ENCODE results near the gene EPB41L4B.
"Not testable (repeated sequence)": the region's sequence is repeated elsewhere in the genome, so short reads cannot be mapped to it uniquely, and the experiment has no call there.

EPB41L4B gene

DNA sequence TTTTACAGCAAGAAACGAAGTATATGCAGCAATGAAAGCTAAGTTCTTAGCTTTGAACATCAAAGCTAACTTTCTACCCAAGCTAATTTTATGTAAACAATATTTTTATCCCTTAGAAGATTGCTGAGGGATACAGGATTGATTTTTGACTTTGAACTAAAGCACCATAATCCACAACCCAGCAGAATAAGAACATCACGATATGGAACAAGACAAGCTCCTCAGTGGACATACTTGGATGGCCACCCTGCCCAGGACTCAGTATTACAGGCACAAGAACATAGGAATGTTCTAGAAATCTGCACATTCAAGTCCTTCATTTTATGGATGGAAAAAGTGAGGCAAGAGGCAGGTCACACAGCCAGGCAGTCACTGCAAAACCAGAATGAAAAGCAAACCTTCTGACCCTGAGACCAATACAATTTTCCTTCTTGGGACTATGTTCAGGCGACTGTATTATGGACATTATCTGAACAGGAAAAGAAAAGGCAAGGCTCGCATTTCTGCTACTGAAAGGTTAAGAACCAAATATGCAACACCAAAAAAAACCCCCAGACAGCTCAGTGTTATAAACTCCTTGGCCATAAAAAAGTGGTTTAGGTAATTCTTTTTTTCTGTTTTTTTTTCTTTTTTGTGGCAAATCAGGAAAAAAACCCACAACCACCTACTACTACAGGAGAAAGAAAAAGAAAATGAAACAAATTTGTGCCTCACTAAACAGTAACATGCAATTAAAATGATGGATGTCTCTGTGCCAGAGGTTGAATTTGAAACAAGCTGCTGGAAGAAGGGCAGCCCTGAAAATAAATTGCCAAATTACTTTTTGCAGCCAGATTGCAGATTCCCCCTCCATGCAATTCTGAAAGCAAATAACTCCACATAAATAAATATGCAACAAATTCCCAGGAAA is 25.4 kb downstream of the EPB41L4B start:
- DNase-seq, result no peak

DNA sequence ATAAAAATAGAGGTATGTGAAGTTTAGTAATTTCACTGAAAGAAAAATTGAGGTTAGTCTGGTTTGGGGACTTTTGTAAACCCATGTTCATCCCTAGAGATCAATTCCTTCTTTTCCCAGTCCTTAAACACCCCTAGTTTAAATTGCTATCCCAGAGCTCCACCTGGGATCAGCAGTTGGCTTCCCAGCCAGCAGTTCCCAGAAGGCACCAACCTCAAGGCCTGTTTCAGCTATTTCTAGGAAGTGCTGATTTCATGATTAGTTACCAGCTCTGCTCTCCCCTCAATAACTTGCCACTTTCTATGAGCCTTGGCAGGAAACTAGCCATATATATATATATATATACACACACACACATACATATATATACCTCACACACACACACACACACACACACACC is 30.5 kb downstream of the EPB41L4B start:
- no peak for DNase-seq

DNA sequence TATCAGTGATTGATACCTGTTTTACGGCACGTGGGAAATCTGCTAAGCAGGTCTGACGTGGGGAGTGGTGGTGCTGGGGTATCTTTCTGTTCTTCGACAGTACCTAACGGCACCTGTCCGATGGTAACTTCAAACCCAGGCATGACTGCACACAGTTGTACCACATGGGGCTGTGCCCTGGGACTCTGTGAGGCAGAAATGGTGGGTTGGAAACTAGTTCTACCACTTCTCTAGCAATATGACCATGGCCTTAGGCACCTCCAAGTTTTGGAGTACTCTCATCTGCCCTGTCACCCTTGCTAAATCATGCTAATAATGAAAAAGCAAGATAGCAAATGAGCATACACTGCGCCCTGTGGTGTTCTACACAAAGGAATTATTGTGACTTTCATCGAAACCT is 30.9 kb downstream of the EPB41L4B start:
- no peak for DNase-seq

DNA sequence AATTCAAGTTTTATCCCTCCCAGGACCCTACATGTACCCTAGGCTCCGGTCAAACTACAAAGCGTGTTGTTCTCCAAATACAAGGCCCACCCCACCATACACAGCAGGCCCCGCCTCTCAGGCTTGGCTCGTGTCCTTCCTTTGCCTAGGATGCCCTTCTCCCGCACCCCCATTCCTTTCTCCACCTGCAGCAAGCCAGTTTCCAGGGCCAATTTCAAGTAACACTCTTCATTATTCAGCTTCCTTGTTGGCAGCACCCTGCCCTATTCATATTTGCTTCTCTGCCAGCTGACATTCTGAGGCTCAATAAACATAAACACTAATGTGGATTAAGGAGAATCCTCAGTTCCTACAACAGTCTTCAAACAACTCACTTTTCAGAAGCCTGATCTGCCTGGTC is 31.7 kb downstream of the EPB41L4B start:
- DNase-seq, result no peak

DNA sequence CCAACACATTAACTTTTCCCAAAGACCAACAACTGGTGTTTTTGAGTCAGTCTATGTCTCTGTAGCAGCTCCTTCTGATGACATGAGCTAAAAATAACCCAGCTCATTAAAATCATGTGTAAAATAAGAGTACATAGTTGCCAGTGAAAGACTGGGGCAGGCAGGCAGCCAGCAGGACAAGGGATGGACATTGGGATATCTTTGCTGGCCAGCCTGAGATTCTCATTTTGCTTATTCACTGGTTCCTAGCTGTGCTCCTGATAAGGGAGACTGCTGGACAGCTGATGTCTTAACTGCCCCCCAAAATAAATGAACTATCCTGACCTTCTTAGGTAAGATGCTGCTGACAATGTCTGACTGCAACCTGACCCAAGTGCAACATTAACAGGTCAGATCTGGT is 33.9 kb downstream of the EPB41L4B start:
- DNase-seq, result no peak

DNA sequence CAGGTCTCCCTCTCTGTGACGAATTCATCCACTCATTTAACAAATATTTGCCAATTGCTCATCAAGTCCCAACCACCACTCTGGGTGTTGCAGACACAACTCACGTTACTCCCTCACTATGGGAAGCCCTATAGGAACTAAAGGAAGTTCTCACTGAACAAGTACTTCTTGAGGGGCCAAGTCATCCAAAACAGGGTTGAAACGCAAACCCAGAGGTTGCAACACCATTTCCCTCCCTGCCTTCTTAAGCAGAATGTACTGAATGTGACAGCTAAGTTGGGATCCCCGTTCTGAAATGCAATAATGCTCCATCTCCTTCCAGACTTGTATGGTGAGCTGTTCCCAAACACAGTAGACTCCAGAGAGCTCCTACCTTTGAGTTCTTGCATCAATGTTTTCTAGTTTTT is 34.3 kb downstream of the EPB41L4B start:
- DNase-seq, result no peak

DNA sequence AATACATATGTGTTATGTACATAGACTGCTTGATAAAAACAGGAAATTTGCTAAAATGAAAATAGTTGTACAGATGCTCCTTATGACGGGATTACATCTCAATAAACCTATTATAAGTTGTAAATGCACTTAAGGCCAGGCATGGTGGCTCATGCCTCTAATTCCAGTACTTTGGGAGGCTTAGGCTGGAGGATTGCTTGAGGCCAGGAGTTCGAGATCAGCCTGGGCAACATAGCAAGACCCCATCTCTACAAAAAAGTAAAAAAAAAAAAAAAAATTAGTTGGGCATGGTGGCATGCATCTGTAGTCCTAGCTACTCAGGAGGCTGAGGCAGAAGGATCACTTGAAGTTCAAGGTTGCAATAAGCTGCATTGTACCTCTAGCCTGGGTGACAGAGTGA is 37.2 kb downstream of the EPB41L4B start:
- DNase-seq, result not testable (repeated sequence)

DNA sequence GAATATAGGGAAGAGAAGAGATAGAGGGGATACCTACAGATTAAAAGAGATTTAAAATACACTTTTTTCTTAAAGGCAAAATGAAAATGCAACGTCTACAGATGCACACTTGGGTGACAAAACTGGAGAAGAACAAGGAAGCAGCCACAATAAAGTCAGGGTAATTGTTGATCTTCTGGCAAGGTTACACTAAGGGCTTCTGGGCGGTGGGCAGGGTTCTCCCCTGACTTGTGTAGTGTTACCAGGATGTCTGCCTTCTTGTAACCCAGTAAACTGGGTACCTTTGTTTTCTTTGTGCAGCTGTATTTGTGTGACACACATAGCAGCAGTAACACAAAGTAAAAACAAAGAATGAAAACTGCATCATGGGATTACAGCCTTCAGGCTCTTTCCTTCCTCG is 37.8 kb downstream of the EPB41L4B start:
- no peak for DNase-seq

DNA sequence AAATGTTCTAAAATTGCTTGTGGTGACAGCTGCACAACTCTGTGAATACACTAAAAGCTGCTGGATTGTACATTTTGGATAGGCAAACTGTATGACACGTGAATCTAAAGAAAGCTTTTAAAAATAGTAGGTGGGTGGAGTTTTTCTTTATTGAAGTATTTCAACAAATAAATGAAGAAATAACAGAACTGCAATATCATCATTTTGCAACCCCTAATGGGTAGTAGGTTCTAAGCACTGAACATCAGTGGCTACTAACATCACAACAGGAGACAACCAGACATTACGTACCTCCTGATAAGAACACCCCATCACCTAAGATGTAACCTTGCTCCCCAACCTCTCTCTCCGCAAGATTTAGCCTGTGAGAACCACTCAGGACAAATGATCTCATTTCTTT is 38.6 kb downstream of the EPB41L4B start:
- no peak for DNase-seq

DNA sequence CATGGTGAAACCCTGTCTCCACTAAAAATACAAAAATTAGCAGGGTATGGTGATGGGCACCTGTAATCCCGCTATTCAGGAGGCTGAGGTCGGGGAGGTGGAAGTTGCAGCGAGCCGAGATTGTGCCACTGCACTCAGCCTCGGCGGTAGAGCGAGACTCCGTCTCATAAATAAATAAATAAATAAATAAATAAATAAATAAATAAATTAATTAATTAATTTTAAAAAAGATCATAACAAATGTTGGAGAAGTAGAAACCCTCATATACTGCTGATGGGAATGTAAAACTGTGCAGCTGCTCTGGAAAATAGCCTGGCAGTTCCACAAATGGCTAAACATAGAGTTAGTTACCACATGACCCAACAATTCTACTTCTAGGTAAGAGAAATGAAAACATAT is 39.3 kb downstream of the EPB41L4B start:
- DNase-seq, result no peak

DNA sequence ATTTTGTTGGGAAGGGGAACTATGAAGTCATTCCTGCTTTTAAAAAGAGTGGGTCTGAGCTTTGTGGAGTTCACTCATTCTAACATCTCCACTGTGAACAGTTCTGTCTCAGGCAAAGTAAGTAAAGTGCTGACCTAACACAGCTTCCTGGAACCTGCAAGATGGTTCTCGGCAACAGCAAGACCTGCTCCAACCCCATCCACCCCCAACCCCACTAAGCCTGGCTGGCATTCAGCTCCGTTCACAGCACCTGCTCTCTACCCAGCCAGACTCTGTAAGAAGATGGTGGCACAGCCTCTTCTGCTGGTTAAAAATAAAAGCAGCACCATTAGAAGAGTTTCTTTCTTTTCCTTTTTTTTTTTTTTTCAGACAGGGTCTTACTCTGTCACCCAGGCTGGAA is 42.0 kb downstream of the EPB41L4B start:
- no peak for DNase-seq

DNA sequence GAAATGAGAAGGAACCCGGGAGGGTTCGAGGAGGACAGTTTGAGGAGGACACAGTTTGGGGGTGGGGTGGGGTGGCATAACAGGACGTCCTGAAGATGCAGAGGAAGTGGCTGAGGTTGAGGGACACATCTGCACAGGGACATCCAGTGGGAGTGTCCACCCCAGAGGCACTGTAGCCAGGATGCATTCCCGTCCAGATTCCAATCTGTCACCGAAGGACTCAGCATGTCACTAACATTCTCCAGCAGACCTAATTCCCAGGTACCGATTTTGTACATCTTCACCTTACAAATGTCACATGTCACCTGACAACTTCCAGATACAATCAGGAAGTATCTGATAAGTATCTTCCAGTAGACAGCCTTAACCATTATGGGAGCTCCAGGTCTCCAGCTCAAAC is 42.6 kb downstream of the EPB41L4B start:
- no peak for DNase-seq

DNA sequence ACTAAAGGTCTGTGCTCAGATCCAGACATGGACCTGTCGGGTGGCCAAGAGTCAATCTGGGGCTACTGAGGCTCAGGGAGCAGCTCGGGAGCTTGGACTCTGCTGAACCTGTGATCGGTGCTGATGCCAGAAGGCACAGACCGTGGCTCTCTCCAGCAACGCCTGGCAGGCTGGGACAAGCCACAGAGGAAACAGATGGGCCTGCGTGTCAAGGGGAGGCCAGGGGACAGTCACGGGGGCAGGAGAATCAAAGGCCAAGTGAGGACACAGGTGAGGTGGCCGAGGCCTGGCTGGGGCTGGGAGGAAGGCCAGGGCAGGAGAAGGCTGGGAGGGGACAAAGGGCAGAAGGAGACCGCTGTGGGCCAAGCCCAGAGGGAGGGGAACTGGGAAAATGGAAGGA is 43.4 kb downstream of the EPB41L4B start:
- DNase-seq, result no peak

DNA sequence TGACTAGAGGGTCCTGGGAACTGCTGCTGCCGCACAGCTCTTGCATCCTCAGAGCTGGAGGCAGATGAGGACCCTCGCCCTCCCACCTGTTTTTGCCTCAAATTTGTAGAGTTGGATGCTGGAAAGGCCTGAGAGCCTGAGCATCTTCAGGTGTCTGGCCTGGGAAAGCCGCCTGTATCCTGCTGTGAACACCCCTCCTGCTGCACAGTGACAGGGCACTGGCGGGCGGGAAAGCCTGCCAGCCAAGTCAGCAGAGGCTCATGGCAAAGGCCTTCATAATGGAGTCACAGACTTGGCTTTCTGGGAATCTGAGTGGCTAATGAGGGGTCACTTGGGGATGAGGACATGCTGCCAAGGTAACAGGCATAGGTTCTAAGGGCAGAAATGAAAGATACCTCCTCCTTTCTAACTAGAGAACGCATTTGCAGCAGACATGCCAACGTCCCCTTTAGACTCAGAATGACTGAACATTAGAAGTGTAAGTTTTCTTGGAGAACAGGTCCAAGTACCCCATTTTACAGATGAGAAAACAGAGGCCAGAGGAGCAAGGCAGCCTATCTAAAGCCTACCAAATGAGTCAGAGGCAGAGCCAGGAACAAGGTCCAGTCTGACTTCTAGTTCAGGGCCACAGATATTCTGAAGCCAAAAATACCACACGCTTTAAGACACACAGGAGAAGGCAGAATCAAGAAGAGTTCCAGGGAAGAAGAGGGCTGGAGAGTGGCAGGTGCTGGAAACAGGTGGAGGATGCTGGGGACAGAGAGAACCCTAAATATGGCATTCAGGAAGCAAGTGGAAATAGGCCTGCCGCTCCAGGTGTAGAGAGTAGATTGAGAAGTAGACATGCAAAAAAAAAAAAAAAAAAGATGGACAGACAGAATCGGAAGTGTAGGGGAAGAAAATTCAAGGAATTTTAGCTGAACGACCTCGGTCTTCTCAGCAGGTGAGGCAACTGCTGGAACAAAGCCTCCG is 44.1 kb downstream of the EPB41L4B start:
- no peak for DNase-seq

DNA sequence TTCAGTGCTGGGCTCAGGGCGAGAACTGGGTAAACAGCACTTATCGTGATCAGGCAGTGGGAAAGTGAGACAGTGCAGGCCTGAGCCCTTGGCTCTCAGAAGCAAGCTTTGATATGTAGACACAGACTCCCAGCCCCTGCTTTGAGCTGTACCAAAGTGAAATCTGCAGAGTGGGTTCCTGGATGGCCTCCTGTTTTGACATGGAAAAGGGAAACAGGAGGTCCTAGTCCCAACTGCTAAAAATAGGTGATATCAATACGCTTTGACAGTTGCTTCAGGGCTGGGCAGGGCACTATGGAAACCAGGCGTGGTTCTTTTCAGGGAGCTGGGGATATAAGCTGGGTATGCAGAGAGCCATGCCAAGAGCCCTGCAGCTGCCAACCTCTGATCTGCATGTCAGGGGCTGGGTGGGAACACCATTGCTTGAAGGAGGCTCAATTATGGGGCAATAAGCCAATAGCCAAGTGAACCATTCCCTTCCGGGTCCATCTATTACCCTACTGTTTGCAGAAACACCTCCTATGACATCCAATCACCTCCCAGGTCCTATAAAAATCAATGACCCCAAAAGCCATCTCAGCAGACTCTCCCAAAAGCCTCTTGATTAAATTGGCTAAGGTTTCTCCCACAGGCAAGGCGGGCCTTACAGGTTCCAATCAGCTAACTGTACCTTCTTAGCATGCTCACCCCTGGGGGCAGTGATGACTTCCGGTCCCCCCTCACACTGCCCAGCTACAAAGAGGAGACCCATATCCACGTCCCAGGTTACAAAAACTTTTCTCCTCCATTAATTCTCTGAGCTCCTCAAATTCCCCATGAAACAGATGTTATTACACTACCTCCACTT is 45.8 kb downstream of the EPB41L4B start:
- DNase-seq, result no peak

DNA sequence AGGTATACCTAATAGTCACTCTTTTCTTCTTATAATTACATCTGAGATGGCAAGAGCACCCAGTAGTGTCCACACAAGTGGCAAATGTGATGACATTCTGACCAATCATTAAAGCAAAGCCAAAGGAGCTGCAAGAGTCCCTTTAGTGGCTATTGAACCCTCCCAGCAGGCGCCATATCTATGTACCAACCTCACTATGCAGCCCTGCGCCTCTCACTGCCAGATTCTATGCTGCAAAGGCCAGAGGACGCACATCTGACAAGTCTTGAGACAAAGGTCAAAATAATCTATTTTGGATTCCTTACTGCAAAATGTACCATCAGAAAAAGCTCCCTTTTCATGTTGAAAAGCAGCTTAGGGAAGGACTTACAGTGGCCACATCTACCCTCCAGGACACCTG is 47.0 kb downstream of the EPB41L4B start:
- DNase-seq, result no peak

DNA sequence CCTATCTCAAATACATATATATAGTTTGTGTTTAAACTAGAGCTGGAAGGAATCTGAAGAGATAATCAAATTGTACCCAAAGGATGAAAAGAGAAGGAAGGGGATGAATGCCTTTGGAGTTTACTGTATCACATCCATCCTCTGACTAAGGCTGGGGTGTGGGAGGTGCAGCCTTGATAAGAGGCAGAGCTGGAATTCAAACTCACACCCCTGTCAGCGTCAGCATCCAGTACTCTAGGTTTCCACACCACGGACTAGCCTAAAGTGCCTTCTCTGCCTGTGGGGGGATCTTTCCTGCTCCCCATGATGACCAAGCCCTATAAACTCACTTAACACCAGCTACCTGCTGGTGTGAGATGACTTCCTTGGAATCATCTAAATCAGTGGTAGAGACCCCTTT is 48.1 kb downstream of the EPB41L4B start:
- DNase-seq, result no peak

DNA sequence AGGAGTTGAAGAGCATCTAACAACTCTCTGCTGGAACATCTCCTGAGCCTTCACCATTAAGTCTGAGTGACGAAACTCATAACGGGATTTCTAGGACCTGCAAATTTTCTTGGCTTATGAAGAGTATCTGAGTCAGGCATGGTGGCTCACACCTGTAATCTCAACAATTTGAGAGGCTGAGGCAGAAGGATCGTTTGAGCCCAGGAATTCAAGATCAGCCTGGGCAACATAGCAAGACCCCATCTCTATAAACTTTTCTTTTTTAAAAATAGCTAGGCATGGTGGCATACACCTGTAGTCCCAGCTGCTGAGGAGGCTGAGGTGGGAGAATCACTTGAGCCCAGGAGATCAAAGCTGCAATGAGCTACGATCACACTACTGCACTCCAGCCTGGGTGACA is 48.8 kb downstream of the EPB41L4B start:
- no peak for DNase-seq

DNA sequence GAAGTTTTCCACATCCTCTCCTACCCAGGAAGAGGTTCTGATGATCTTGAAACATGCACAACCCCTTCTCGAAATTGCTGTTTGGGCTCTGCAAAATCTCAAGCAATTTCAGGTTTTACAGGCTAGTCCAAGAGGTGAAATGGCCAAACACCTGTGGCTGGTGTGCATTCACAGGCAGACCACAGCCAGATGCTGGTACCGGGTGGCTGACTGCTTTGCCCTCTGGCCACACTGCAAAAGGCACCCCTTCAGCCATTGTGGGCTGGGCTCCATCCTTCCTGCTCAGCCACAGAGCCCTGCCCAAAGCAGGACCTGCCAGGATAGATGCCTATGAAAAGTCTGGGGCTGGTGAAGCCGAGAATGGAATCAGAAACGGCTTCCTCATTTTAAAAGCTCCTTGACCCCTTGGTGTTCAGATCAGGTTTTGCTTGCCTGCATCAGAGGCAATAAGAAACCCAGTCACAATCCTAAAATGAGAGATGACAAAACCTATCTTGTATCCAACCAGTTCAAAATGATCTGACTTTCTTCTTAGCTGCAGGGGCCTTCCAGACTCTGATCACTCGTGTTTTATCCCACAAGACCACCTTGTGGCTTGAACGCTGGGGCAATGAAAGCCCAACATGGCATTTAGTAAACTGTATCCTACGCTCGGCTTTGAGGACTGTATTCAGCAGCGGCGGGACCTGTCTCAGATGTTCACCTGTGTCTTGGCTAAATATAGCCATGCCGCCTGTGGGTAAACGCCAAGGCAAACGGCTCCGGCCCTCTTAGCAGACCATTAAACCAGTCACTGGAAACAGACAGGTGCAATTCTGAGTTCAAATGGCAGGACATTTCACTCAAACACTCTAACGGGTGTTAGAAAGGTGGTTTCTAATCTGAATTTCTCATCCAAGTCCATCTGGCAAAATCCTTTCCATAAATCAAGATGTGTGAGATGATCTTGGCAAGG is 49.6 kb downstream of the EPB41L4B start:
- DNase-seq, result no peak

DNA sequence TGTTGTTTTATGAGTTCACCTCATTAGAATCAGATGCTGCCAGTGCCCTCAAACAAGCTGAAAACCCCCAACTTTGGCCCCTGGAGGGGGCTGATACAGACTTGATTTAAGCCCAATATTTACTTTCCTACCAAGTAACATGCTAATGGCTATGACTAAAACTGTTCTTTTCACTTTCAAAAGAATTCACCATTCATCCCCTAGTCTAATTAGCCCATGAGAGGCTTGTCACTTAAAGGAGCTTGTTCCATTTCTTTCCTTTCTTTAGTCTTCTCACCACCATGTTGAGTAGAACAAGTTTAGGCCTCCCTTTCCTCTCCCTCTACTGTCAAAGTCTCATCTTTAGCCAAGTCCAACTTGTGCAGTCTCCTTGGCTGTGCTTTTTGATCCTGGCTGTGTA is 50.4 kb downstream of the EPB41L4B start:
- no peak for DNase-seq

DNA sequence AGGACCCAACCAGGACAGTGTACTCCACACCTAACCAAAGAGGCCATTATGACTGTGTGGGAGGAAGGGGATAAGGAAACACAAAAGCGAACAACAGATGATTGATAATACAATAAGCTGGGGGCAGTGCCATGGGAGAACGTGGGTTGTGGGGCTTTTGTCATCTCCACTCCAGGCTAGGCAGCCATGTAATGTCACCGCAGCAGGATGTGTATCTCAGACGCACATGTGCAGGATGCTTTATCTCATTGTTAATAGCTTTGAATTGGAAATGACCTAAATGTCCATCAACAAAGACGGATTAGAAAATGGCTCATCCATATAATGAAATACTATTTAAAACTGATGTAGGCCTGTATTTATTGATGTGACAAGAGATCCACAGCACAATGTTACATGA is 51.0 kb downstream of the EPB41L4B start:
- no peak for DNase-seq

DNA sequence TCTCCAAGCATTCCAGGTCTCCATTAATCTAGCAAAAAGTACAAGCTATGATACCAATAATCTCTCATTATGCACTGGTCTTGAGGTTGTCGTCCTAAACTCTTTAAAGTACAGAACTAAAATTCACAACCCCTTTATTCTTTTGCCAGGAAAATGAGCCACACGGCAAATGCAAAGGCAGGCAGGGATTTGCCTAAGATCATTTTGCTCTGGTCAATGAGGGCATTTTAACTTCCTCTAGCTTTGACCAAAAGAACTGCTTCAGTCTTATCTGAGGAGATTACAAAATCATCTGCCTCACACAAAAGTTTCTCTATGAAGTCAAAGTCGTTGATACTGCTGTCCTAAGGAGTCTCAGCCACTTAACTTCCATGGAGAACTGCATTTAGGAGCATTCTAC is 51.8 kb downstream of the EPB41L4B start:
- DNase-seq, result no peak
